Measurements from ENCODE around the gene FAM47C. TPM values are rescaled to one million over a fixed set of nuclear protein-coding genes. Genes with fewer than 3 reads are reported as not detected.
"Not testable (repeated sequence)": the region's sequence is repeated elsewhere in the genome, so short reads cannot be mapped to it uniquely, and the experiment has no call there.

The FAM47C gene
- total and polyA plus RNA-seq, 10 of the 15 experiments (the other 5 are each of a cell fraction or from before 2014, with no cell fraction given): not detected

- DNase-seq (ENCODE audit: low read depth, low spot score): no peak
- H3K27ac ChIP-seq (ENCODE audit: control insufficient read depth, insufficient read depth): no peak overlapping the region
- H3K4me3 ChIP-seq: no peak overlapping the region
- no peaks in the 10 kb centered on the region for H3K4me1 ChIP-seq (ENCODE audit: control insufficient read depth, insufficient read depth, low read length)
- 0% methylated on average over 3 of the region's 3 CpGs for WGBS (ENCODE audit: insufficient coverage, insufficient replicate concordance, low lambda C conversion rate, missing lambda C conversion rate)
- H3K36me3 ChIP-seq (ENCODE audit: control insufficient read depth in 2 of 2, insufficient read depth in 2 of 2, low read length in 1 of 2): no peaks in the 10 kb centered on the region
- no peak for FAIRE-seq
- H3K4me2 ChIP-seq (ENCODE audit: control insufficient read depth, insufficient read depth): no peak overlapping the region
- CTCF ChIA-PET: no interaction called here
- no peaks in the 10 kb centered on the region for H3K9me3 ChIP-seq (replicated peaks; ENCODE audit: control insufficient read depth, insufficient read depth, low read length)
- RAD21 ChIA-PET (ENCODE audit: unreplicated experiment): no interaction called here
- intact Hi-C loops (cut with micrococcal nuclease; ENCODE audit: unreplicated experiment) (no loop called here), in situ Hi-C loops (cut with MboI) (no loop called here)
- TF ChIP-seq, protein P1, sequence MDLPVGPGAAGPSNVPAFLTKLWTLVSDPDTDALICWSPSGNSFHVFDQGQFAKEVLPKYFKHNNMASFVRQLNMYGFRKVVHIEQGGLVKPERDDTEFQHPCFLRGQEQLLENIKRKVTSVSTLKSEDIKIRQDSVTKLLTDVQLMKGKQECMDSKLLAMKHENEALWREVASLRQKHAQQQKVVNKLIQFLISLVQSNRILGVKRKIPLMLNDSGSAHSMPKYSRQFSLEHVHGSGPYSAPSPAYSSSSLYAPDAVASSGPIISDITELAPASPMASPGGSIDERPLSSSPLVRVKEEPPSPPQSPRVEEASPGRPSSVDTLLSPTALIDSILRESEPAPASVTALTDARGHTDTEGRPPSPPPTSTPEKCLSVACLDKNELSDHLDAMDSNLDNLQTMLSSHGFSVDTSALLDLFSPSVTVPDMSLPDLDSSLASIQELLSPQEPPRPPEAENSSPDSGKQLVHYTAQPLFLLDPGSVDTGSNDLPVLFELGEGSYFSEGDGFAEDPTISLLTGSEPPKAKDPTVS (IDR thresholded peaks at IDR 0.05; ENCODE audit: low read depth, low read length): no peak
- no peak for TF ChIP-seq HDGF (IDR thresholded peaks at IDR 0.05)
- no peak for TF ChIP-seq CBX3 (IDR thresholded peaks at IDR 0.05; ENCODE audit: borderline replicate concordance, low read depth)
- TF ChIP-seq SMAD1 (IDR thresholded peaks at IDR 0.05; ENCODE audit: low read depth, partially characterized antibody): no peak
- no peak for TF ChIP-seq JUND (IDR thresholded peaks at IDR 0.05; ENCODE audit: low read depth, low read length)
- TF ChIP-seq IKZF1 (conservative IDR thresholded peaks at IDR 0.05): no peak
- TF ChIP-seq, protein P2, sequence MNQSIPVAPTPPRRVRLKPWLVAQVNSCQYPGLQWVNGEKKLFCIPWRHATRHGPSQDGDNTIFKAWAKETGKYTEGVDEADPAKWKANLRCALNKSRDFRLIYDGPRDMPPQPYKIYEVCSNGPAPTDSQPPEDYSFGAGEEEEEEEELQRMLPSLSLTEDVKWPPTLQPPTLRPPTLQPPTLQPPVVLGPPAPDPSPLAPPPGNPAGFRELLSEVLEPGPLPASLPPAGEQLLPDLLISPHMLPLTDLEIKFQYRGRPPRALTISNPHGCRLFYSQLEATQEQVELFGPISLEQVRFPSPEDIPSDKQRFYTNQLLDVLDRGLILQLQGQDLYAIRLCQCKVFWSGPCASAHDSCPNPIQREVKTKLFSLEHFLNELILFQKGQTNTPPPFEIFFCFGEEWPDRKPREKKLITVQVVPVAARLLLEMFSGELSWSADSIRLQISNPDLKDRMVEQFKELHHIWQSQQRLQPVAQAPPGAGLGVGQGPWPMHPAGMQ (IDR thresholded peaks at IDR 0.05; ENCODE audit: borderline replicate concordance): no peak
- TF ChIP-seq ZNF384 (IDR thresholded peaks at IDR 0.05; ENCODE audit: borderline replicate concordance, low read depth, low read length): no peak
- TF ChIP-seq ETV6 (conservative IDR thresholded peaks at IDR 0.05 in 1 of 2, IDR thresholded peaks at IDR 0.05 in 1 of 2; ENCODE audit: borderline replicate concordance in 1 of 2, low read depth in 1 of 2): no peak
- H3K27me3 ChIP-seq (replicated peaks in 1 of 2; ENCODE audit: control insufficient read depth in 2 of 2, insufficient read depth in 2 of 2, low read length in 1 of 2): no peaks in the 10 kb centered on the region
- SMC1A ChIA-PET (ENCODE audit: uncharacterized antibody, unreplicated experiment): no interaction called here
- no peak overlapping the region for H3K9ac ChIP-seq (ENCODE audit: control insufficient read depth, insufficient read depth, low read length)
- H3K79me2 ChIP-seq (ENCODE audit: control insufficient read depth, insufficient read depth, low read length): no peaks in the 10 kb centered on the region
- no peak for ATAC-seq
- no peak overlapping the region for H2AFZ ChIP-seq (ENCODE audit: control insufficient read depth, low read depth, low read length)
- BruUV-seq (replicated peaks): no TSS peak
- POLR2A ChIA-PET: no interaction called here
- no peaks in the 10 kb centered on the region for H4K20me1 ChIP-seq (ENCODE audit: control insufficient read depth, insufficient read depth)
These were observed 24.3 kb upstream of the FAM47C start for GRCh38 chrX:36983831-36984230.

DNA sequence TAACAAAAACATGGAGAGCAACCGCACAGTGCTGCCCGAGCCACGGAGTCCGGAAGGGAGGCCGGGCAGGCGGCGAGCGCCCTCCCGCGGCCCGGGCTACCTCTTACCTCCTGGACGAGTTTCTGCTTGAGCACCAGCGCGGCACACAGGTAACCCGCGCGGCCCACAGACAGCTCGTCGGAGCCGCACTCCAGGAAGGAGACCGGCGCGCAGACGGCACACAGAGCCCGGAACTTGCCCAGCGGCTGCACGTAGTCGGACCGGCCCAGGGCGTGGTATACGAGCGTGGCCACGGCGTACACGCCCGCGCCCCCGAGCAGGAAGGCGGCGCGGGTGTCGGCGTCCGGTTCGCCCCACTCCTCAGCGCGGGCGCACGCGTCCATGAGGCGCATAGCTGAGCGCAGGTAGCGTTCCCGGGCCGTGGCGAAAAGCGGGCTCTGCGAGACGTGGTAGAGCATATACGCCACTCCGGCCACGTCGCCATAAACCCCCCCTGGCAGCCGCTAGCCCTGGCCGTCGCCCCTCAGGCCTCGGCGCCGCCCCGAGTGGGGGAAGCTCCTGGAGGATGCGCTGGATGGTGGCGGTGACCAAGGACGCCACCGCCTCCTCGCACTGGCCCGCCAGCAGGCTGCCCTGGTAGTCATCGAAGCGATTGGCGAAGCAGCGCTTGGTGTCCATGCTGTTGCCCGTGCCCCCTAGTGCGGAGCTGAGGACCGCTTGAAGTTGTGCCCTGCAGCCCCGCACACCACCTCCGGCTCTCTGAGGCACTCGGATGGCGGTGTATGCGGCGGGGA lies 22.6 kb upstream of the FAM47C start:
- RAD21 ChIA-PET (ENCODE audit: unreplicated experiment); intact Hi-C loops (cut with micrococcal nuclease; ENCODE audit: unreplicated experiment); FAIRE-seq; H3K27me3 ChIP-seq (replicated peaks in 1 of 2; ENCODE audit: control insufficient read depth in 2 of 2, insufficient read depth in 2 of 2, low read length in 1 of 2); H4K20me1 ChIP-seq (ENCODE audit: control insufficient read depth, insufficient read depth); SMC1A ChIA-PET (ENCODE audit: uncharacterized antibody, unreplicated experiment); H3K4me3 ChIP-seq; H3K4me2 ChIP-seq (ENCODE audit: control insufficient read depth, insufficient read depth); POLR2A ChIA-PET; H3K36me3 ChIP-seq (ENCODE audit: control insufficient read depth in 2 of 2, insufficient read depth in 2 of 2, low read length in 1 of 2); ATAC-seq; H3K4me1 ChIP-seq (ENCODE audit: control insufficient read depth, insufficient read depth, low read length); H3K9me3 ChIP-seq (replicated peaks; ENCODE audit: control insufficient read depth, insufficient read depth, low read length); BruUV-seq (replicated peaks); H3K27ac ChIP-seq (ENCODE audit: control insufficient read depth, insufficient read depth); H3K9ac ChIP-seq (ENCODE audit: control insufficient read depth, insufficient read depth, low read length); in situ Hi-C loops (cut with MboI); DNase-seq (ENCODE audit: low read depth, low spot score); CTCF ChIA-PET; H3K79me2 ChIP-seq (ENCODE audit: control insufficient read depth, insufficient read depth, low read length); H2AFZ ChIP-seq (ENCODE audit: control insufficient read depth, low read depth, low read length): not testable (repeated sequence)
- WGBS (ENCODE audit: insufficient coverage, insufficient replicate concordance, low lambda C conversion rate, missing lambda C conversion rate): 79% methylated on average over 41 of the region's 89 CpGs

Measured in GM12878 (cell line).